OCI-LY3 (cell line): ENCODE data around the gene PPP2R2C.

Experiments used
- H2AFZ ChIP-seq: fragments of 200-600, 300-600 bp; shearing (Covaris generic); 2 replicates; pipeline ENCODE4 v1.6.0; 2014; ENCODE audit warnings: antibody characterized with exemption, low read depth, low read length
- H3K27ac ChIP-seq: fragments of 200-600, 300-600 bp; sonication (generic); 2 replicates; pipeline ENCODE4 v1.5.1; 2014; ENCODE audit warnings: mild to moderate bottlenecking, low read length, moderate library complexity, mixed read lengths
- H3K27me3 ChIP-seq: fragments of 200-600, 300-600 bp; sonication (generic); 2 replicates; pipeline ENCODE4 v1.6.1; 2014; ENCODE audit warnings: low read depth, low read length, mixed read lengths
- H3K36me3 ChIP-seq: fragments of 200-600, 300-600 bp; sonication (generic); replicated peaks from 2 replicates; pipeline ENCODE3; 2014; ENCODE audit warnings: low read depth, low read length, mixed read lengths
- H3K4me1 ChIP-seq: fragments of 300-600, 200-600 bp; sonication (generic); 2 replicates; pipeline ENCODE4 v1.6.1; 2014; ENCODE audit warnings: low read length, mixed read lengths
- H3K4me2 ChIP-seq: fragments of 200-600, 300-600 bp; sonication (generic); 2 replicates; pipeline ENCODE4 v1.6.1; 2014; ENCODE audit warnings: low read length, mixed read lengths
- H3K4me3 ChIP-seq: fragments of 300-600, 200-600 bp; sonication (generic); 2 replicates; pipeline ENCODE4 v1.5.1; 2014; ENCODE audit warnings: antibody characterized with exemption, mild to moderate bottlenecking, low read length, moderate library complexity
- H3K79me2 ChIP-seq: fragments of 300-600, 200-600 bp; shearing (Covaris generic); 2 replicates; pipeline ENCODE4 v1.6.1; 2014; ENCODE audit warnings: mild to moderate bottlenecking, low read length, mixed read lengths
- H3K9ac ChIP-seq: fragments of 300-600, 200-600 bp; shearing (Covaris generic); 2 replicates; pipeline ENCODE4 v1.6.0; 2014; ENCODE audit warnings: mild to moderate bottlenecking, low read length, moderate library complexity
- H3K9me3 ChIP-seq: fragments of 200-600, 300-600 bp; shearing (Covaris generic); 2 replicates; pipeline ENCODE4 v1.6.1; 2014; ENCODE audit warnings: low read length, mixed read lengths; ENCODE audit not compliant: insufficient read depth
- H4K20me1 ChIP-seq: fragments of 200-600, 300-600 bp; sonication (generic); 2 replicates; pipeline ENCODE4 v1.6.1; 2016; ENCODE audit warnings: low read length, mixed read lengths; ENCODE audit not compliant: insufficient read depth
- CTCF ChIP-seq: fragments of 200-600, 300-600 bp; sonication (generic); IDR thresholded peaks from 2 replicates; pipeline ENCODE4 v1.5.1; 2014; ENCODE audit warnings: antibody characterized with exemption, low read length, low read depth
- EZH2phosphoT487 ChIP-seq: fragments of 200-600 bp; shearing (Covaris generic); IDR thresholded peaks from 2 replicates; pipeline ENCODE4 v1.6.1; 2018; ENCODE audit warnings: antibody characterized with exemption, mixed run types, low read depth

The PPP2R2C gene

GRCh38 chr4:6396696-6397236 is 75.6 kb downstream of the PPP2R2C start:
- Histone ChIP-seq H2AFZ (no peak overlapping the region), H3K27me3 (peaks cover 20% of the 10 kb centered on the region; the same call in 1 of the 2 replicates), H3K4me3 (no peak overlapping the region), H3K79me2 (no peaks in the 10 kb centered on the region), H3K4me2 (no peak overlapping the region), H3K9me3 (no peaks in the 10 kb centered on the region), H3K4me1 (no peaks in the 10 kb centered on the region), H3K9ac (no peak overlapping the region), H4K20me1 (no peaks in the 10 kb centered on the region), H3K36me3 (no peaks in the 10 kb centered on the region), H3K27ac (no peak overlapping the region)
- TF ChIP-seq EZH2phosphoT487 (no peak), CTCF (no peak)

- no peak overlapping the region for H3K27ac ChIP-seq
- H3K79me2 ChIP-seq, result no peaks in the 10 kb centered on the region
- H3K27me3 ChIP-seq, result peaks cover 13% of the 10 kb centered on the region; the same call in 1 of the 2 replicates
- H3K36me3 ChIP-seq, result no peaks in the 10 kb centered on the region
- H3K9ac ChIP-seq, result no peak overlapping the region
- TF ChIP-seq CTCF, result no peak
- TF ChIP-seq EZH2phosphoT487, result no peak
- H3K4me3 ChIP-seq, result no peak overlapping the region
- no peak overlapping the region for H2AFZ ChIP-seq
- H3K4me2 ChIP-seq, result no peak overlapping the region
- H3K9me3 ChIP-seq, result no peaks in the 10 kb centered on the region
- H3K4me1 ChIP-seq, result no peaks in the 10 kb centered on the region
- no peaks in the 10 kb centered on the region for H4K20me1 ChIP-seq
Observed at GRCh38 chr4:6395466-6396228, 76.8 kb downstream of the PPP2R2C start.

- no peak overlapping the region for H3K27ac ChIP-seq
- peaks cover 10% of the 10 kb centered on the region; the same call in 1 of the 2 replicates for H3K27me3 ChIP-seq
- H3K36me3 ChIP-seq, result no peaks in the 10 kb centered on the region
- TF ChIP-seq CTCF, result no peak
- TF ChIP-seq EZH2phosphoT487, result no peak
- H4K20me1 ChIP-seq, result no peaks in the 10 kb centered on the region
- no peak overlapping the region for H3K4me2 ChIP-seq
- no peak overlapping the region for H3K9ac ChIP-seq
- no peaks in the 10 kb centered on the region for H3K9me3 ChIP-seq
- H3K4me1 ChIP-seq, result no peaks in the 10 kb centered on the region
- H3K4me3 ChIP-seq, result no peak overlapping the region
- no peaks in the 10 kb centered on the region for H3K79me2 ChIP-seq
- no peak overlapping the region for H2AFZ ChIP-seq
Observed at GRCh38 chr4:6394671-6395081, 77.7 kb downstream of the PPP2R2C start.

- Histone ChIP-seq H3K4me2 (no peak overlapping the region), H3K4me3 (no peak overlapping the region), H3K9me3 (no peaks in the 10 kb centered on the region), H3K27me3 (peaks cover 3% of the 10 kb centered on the region), H2AFZ (no peak overlapping the region), H3K36me3 (no peaks in the 10 kb centered on the region), H3K79me2 (no peaks in the 10 kb centered on the region), H4K20me1 (no peaks in the 10 kb centered on the region), H3K4me1 (no peaks in the 10 kb centered on the region), H3K9ac (no peak overlapping the region), H3K27ac (no peak overlapping the region)
- TF ChIP-seq CTCF (no peak), EZH2phosphoT487 (no peak)
Observed at GRCh38 chr4:6393544-6394475, 78.6 kb downstream of the PPP2R2C start.
